GM19438 (cell line): ENCODE data around the gene EIF4E3.
A peak's percentile ranks its signal among the peaks of the same experiment; 100 is the strongest.

Source experiments
- ATAC-seq: cut with Tn5 transposase; IDR thresholded peaks from one replicate; pipeline ENCODE4 v1.9.1; 2021; ENCODE audit warnings: low read depth; ENCODE audit not compliant: unreplicated experiment

EIF4E3 gene

DNA sequence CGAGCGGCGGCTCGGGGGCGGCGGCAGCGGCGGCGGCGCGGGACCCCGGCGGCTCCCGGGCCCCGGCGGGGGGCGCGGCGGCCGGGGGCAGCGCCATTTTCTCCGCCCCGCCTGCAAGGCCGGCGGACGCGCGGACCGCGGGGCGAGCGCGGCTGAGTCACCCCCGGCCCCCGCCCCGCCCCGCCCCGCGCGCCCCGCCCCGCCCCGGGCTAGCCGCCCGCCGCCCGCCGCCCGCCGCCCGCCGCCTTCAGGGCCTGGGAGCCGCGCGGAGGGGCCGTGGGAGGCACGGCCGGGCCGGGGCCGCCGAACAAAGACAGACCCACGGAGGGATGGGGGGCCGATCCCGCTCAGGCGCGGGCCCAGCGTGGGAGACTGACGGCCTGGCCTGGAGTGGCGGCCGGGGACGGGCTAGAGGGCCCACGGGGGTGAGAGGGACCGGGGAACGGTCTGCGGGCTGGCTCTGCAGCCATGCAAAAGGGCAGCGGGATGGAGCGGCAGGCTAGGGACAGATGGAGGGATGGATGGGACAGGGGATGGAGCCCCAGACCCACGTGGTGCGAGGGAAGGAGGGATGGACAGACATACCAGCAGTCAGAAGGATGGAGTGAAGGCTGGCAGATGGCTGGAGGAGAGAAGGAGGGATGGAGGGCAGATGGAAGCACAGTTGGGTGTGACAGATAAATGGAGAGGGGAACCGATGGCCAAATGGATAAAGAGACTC lies at the start of gene EIF4E3:
Gene EIF4E3 (minus strand): TSS at position 132 of the 721 bp plus-strand sequence. CDS start 35 bp downstream, at position 97.
- ATAC-seq: peak; percentile 53

- no peak for ATAC-seq
These were observed 46.7 kb upstream of the EIF4E3 start for GRCh38 chr3:71771884-71772283.

DNA sequence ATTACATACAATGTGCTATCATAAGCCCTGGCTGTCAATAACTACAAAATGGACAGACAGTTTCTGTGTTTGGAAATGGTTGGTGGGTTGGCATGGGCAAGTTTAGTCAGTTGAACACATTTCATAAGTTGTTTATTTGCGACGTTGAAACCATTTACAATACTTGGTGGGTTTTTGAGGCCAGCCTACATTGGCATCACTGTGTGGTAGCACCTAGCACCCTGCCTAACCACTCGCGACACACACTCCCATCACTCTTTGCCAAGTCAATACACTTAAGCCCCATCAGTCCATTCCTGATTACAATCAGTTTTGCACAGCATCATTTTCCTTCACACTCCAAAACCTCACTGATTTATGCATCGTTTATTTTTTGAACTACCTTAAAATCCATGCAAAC lies 45.9 kb upstream of the EIF4E3 start:
- ATAC-seq: no peak

- ATAC-seq: no peak
These were observed 38.2 kb upstream of the EIF4E3 start for GRCh38 chr3:71763426-71763825.

DNA sequence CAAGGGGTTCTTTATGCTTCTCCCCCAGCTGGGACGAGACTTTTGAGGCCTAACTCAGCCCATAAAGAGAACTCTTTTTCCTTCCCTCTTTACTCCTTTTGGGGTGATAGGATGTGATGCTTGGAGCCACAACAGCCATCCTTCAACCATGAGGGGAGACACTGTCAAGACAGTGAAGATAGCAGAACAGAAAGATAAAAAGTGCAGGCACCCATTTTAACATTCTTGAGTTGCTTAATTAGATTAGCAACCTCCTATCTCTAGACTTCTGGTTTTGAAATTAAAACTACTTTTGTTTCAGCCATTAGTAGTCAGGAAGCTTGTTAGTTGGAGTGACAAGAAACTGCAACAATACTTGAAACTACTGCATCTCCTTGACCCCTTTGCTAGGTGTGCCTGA lies 34.9 kb upstream of the EIF4E3 start:
- ATAC-seq: no peak

GRCh38 chr3:71759401-71759800 lies 34.2 kb upstream of the EIF4E3 start:
- ATAC-seq: no peak

GRCh38 chr3:71758091-71758490 lies 32.9 kb upstream of the EIF4E3 start:
- ATAC-seq: no peak

DNA sequence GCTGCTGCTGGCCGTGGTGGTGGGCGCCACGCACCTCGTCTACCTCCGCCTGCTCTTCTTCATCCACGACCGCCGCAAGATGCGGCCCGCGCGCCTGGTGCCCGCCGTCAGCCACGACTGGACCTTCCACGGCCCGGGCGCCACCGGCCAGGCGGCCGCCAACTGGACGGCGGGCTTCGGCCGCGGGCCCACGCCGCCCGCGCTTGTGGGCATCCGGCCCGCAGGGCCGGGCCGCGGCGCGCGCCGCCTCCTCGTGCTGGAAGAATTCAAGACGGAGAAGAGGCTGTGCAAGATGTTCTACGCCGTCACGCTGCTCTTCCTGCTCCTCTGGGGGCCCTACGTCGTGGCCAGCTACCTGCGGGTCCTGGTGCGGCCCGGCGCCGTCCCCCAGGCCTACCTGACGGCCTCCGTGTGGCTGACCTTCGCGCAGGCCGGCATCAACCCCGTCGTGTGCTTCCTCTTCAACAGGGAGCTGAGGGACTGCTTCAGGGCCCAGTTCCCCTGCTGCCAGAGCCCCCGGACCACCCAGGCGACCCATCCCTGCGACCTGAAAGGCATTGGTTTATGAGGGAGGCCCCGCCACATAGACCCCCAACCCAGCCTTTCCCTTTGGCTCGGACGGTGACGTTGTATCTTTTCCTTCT lies 29.5 kb upstream of the EIF4E3 start:
- no peak for ATAC-seq

- ATAC-seq: no peak
These were observed 28.8 kb upstream of the EIF4E3 start, which contains the start of gene GPR27 for GRCh38 chr3:71753701-71754609. GPR27 (plus strand) TSS chr3:71753855; CDS start chr3:71754050, 195 bp downstream.

DNA sequence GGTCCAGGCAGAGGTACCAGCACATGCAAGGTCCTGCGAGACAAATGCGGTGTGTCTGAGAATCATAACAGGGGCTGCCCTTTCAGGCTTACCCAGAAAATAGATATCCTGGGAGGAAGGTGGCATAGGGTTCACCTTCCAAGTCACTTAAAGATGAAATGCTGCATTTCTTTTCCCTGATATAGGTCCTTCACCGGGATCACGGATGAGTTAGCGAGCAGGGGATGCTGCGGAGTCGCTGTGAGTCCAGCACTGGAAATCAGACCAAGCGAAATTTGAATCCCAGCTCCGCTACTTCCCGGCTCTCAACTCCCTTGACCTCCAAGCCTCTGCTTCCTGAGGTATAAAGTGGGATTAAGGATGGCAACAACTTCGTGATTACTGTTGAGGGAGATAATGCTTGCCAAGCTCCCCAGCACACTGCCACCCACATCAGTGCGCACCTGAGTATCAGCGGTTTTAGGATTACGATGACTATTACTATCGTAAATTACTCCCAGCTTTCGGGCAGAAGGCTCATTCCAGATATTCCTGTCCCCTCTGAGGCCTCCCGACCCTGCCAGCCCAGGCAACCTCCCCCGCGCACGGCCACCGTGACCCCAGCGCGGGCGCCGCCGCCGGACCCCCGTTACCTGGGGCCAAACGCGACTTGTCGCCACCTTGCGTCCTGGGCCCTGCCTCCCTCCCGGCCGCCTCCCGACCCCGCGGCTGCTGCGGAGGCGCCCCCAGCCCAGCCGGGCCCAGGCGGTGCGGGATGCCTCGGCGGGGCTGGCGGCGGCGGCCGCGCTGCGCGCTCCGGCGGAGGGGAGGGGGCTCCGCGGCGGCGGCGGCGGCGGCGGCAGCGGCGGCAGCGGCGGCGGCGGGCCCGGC lies 27.9 kb upstream of the EIF4E3 start:
- no peak for ATAC-seq

GRCh38 chr3:71751602-71752001 lies 26.4 kb upstream of the EIF4E3 start:
- no peak for ATAC-seq

GRCh38 chr3:71744738-71745137 lies 19.5 kb upstream of the EIF4E3 start:
- no peak for ATAC-seq

DNA sequence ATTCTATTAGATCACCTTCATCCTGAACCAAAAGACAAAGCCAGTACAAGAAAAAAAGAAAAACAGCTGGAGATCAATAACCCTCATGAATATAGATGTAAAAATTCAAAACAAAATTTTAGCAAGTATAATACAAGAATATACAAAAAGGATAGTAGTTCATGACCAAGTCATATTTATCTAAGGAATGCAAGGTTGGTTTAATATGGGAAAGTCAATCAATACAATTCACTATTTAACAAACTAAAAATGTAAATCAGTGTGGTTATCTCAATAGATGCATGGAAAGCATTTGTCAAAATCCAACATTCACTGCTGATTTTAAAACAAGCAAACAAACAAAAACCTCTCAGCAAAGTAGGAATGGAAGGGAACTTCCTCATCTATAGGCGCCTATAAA lies 17.4 kb upstream of the EIF4E3 start:
- no peak for ATAC-seq

- ATAC-seq: no peak
These were observed 9.7 kb upstream of the EIF4E3 start for GRCh38 chr3:71734881-71735280.

- ATAC-seq: no peak
These were observed 8.1 kb upstream of the EIF4E3 start for GRCh38 chr3:71733319-71733718.

GRCh38 chr3:71732637-71733036 lies 7.4 kb upstream of the EIF4E3 start:
- ATAC-seq: no peak

- no peak for ATAC-seq
These were observed 3.6 kb upstream of the EIF4E3 start for GRCh38 chr3:71728632-71729342.

DNA sequence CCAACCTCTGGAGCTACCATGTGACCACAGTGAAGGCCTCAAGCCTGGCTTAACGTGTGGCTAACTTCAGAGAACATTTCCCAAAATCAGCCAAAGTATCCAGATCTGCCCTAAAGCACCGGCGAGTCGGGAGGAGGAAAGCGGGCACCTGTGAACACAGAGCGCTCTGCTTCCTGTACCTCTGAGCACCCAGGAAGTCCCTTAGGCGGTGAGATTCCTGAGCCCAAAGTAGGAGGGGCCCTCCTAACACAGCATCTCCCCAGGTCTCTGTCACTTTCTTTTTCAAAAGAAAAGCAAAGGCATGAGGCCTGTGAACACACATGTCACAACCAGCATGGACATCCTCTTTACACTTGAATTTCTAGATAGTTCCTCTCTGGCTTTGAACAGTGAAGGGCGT lies 944 bp upstream of the EIF4E3 start:
- no peak for ATAC-seq

DNA sequence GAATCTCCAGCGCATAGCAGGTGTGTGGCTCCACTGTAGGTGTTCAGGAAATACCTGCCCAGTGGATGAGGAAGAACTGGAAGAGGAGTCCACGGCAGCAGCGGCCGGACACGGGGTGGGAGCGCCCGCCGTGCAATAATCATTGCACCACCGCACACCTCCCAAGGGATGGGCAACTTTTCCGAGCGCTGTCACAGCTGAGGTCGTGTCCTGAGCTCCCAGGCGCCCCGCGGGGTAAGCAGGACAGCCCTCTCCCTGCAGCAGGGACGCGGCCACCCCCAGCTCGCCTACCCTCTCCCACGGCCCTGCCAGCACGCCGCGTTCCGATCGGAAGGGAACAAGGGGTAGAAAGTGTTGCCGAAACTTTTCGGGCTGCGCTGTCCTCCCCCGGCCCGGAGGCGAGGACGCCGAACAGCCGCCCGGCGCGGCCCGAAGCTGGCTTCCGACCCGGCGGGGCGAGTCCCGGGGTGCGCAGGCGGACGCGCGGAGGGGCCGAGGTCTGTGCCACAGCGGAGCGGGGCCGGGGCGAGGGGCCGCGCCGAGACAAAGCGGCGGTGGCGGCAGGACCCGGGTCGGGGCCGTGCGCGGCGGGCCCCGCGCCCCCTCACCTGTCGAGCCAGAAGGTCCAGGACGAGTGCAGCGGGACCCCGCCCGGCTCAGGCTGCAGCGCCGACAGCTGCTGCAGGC lies 475 bp downstream of the EIF4E3 start:
- peak; percentile 33 for ATAC-seq
